ENCODE measurements around the gene NIPSNAP2.
A peak's percentile ranks its signal among the peaks of the same experiment; 100 is the strongest.
"Not testable (repeated sequence)": the region's sequence is repeated elsewhere in the genome, so short reads cannot be mapped to it uniquely, and the experiment has no call there.

NIPSNAP2 gene

GRCh38 chr7:55939514-55940123, 24.8 kb upstream of the NIPSNAP2 start:
- Histone ChIP-seq H2BK120ac (ENCODE audit: insufficient read depth, low read length, poor library complexity) (no peak overlapping the region), H3K14ac (ENCODE audit: low read length) (no peak overlapping the region), H2BK5ac (ENCODE audit: low read depth, low read length, poor library complexity) (no peak overlapping the region), H4K91ac (ENCODE audit: low read depth, low read length) (no peak overlapping the region), H4K8ac (ENCODE audit: low read depth, low read length) (no peak overlapping the region), H3K4me1 (ENCODE audit: control insufficient read depth in 1 of 2, insufficient read depth in 2 of 2, low read length in 2 of 2) (no peaks in the 10 kb centered on the region), H3K23ac (ENCODE audit: low read length) (no peak overlapping the region), H3K9me3 (ENCODE audit: insufficient read depth, low read depth, low read length) (peaks cover 8% of the 10 kb centered on the region), H2AK5ac (ENCODE audit: low read length) (no peak overlapping the region), H3K9ac (ENCODE audit: low read length) (no peak overlapping the region), H3K27ac (ENCODE audit: low read depth, low read length) (no peak overlapping the region), H3K18ac (ENCODE audit: low read length) (no peak overlapping the region), H4K12ac (ENCODE audit: low read depth, low read length) (no peak overlapping the region), H3K79me1 (ENCODE audit: low read length) (no peaks in the 10 kb centered on the region), H3K79me2 (ENCODE audit: control insufficient read depth, insufficient read depth, low read length, poor library complexity) (no peaks in the 10 kb centered on the region), H3K4me2 (ENCODE audit: low read length) (no peak overlapping the region), H2AFZ (ENCODE audit: insufficient read depth, low read length, poor library complexity) (no peak overlapping the region), H3K4ac (ENCODE audit: low read depth, low read length) (no peak overlapping the region), H3K36me3 (ENCODE audit: control insufficient read depth in 1 of 2, insufficient read depth in 2 of 2, low read length in 2 of 2) (peaks cover 0 to 1% of the 10 kb centered on the region in 2 experiments), H3K27me3 (ENCODE audit: insufficient read depth, low read length) (no peaks in the 10 kb centered on the region), H2BK12ac (ENCODE audit: low read length) (no peak overlapping the region), H3K4me3 (ENCODE audit: low read depth, low read length) (no peak overlapping the region)
- WGBS (ENCODE audit: extremely low coverage, insufficient coverage, insufficient read length), result no CpG with 5 or more reads among the region's 7 CpGs
- no peak for DNase-seq

- H3K18ac ChIP-seq (ENCODE audit: low read length), result no peak overlapping the region
- no peaks in the 10 kb centered on the region for H3K79me2 ChIP-seq (ENCODE audit: control insufficient read depth, insufficient read depth, low read length, poor library complexity)
- H3K9ac ChIP-seq (ENCODE audit: low read length), result no peak overlapping the region
- H3K14ac ChIP-seq (ENCODE audit: low read length), result no peak overlapping the region
- H4K12ac ChIP-seq (ENCODE audit: low read depth, low read length), result no peak overlapping the region
- H3K9me3 ChIP-seq (ENCODE audit: insufficient read depth, low read depth, low read length), result peaks cover 2% of the 10 kb centered on the region
- no peaks in the 10 kb centered on the region for H3K79me1 ChIP-seq (ENCODE audit: low read length)
- H2AK5ac ChIP-seq (ENCODE audit: low read length), result no peak overlapping the region
- H3K4me2 ChIP-seq (ENCODE audit: low read length), result no peak overlapping the region
- no peaks in the 10 kb centered on the region for H3K27me3 ChIP-seq (ENCODE audit: insufficient read depth, low read length)
- no CpG with 5 or more reads among the region's 5 CpGs for WGBS (ENCODE audit: extremely low coverage, insufficient coverage, insufficient read length)
- H4K8ac ChIP-seq (ENCODE audit: low read depth, low read length), result no peak overlapping the region
- H3K27ac ChIP-seq (ENCODE audit: low read depth, low read length), result no peak overlapping the region
- H2BK12ac ChIP-seq (ENCODE audit: low read length), result no peak overlapping the region
- H4K91ac ChIP-seq (ENCODE audit: low read depth, low read length), result no peak overlapping the region
- H2BK5ac ChIP-seq (ENCODE audit: low read depth, low read length, poor library complexity), result no peak overlapping the region
- no peak overlapping the region for H3K4ac ChIP-seq (ENCODE audit: low read depth, low read length)
- no peaks in the 10 kb centered on the region for H3K36me3 ChIP-seq (ENCODE audit: control insufficient read depth in 1 of 2, insufficient read depth in 2 of 2, low read length in 2 of 2)
- H3K4me1 ChIP-seq (ENCODE audit: control insufficient read depth in 1 of 2, insufficient read depth in 2 of 2, low read length in 2 of 2), result no peaks in the 10 kb centered on the region
- no peak overlapping the region for H2AFZ ChIP-seq (ENCODE audit: insufficient read depth, low read length, poor library complexity)
- H3K23ac ChIP-seq (ENCODE audit: low read length), result no peak overlapping the region
- no peak for DNase-seq
- H3K4me3 ChIP-seq (ENCODE audit: low read depth, low read length), result no peak overlapping the region
- no peak overlapping the region for H2BK120ac ChIP-seq (ENCODE audit: insufficient read depth, low read length, poor library complexity)
These were observed 17.8 kb upstream of the NIPSNAP2 start for GRCh38 chr7:55946545-55946944.

GRCh38 chr7:55951637-55952351, 12.6 kb upstream of the NIPSNAP2 start, which contains the start of gene MRPS17:
Gene MRPS17, plus strand, starts transcription at chr7:55951877. Its CDS starts 1,319 bp downstream, at chr7:55953196.
- Histone ChIP-seq H3K79me1 (ENCODE audit: low read length) (peaks cover 4% of the 10 kb centered on the region), H3K9me3 (ENCODE audit: insufficient read depth, low read depth, low read length) (no peaks in the 10 kb centered on the region)
- WGBS (ENCODE audit: extremely low coverage, insufficient coverage, insufficient read length), result no CpG with 5 or more reads among the region's 53 CpGs

GRCh38 chr7:55952352-55952671, 12.1 kb upstream of the NIPSNAP2 start:
- not testable (repeated sequence) for H3K23ac ChIP-seq (ENCODE audit: low read length); H3K27ac ChIP-seq (ENCODE audit: low read depth, low read length); H3K27me3 ChIP-seq (ENCODE audit: insufficient read depth, low read length); H4K91ac ChIP-seq (ENCODE audit: low read depth, low read length); H3K79me1 ChIP-seq (ENCODE audit: low read length); H3K79me2 ChIP-seq (ENCODE audit: control insufficient read depth, insufficient read depth, low read length, poor library complexity); H2BK5ac ChIP-seq (ENCODE audit: low read depth, low read length, poor library complexity); DNase-seq; H2AK5ac ChIP-seq (ENCODE audit: low read length); H2BK12ac ChIP-seq (ENCODE audit: low read length); H3K4me1 ChIP-seq (ENCODE audit: control insufficient read depth in 1 of 2, insufficient read depth in 2 of 2, low read length in 2 of 2); H2BK120ac ChIP-seq (ENCODE audit: insufficient read depth, low read length, poor library complexity); H3K14ac ChIP-seq (ENCODE audit: low read length); H3K9me3 ChIP-seq (ENCODE audit: insufficient read depth, low read depth, low read length)
- H3K36me3 ChIP-seq (ENCODE audit: control insufficient read depth in 1 of 2, insufficient read depth in 2 of 2, low read length in 2 of 2), result peaks cover 9 to 10% of the 10 kb centered on the region in 2 experiments
- H4K12ac ChIP-seq (ENCODE audit: low read depth, low read length), result peak overlapping the region; percentile 93
- WGBS (ENCODE audit: extremely low coverage, insufficient coverage, insufficient read length), result no CpG with 5 or more reads among the region's 19 CpGs
- H3K18ac ChIP-seq (ENCODE audit: low read length), result peak overlapping the region; percentile 89
- H3K4me2 ChIP-seq (ENCODE audit: low read length), result peak overlapping the region; percentile 81
- peak overlapping the region; percentile 80 for H3K4ac ChIP-seq (ENCODE audit: low read depth, low read length)
- peak overlapping the region; percentile 83 for H3K9ac ChIP-seq (ENCODE audit: low read length)
- H2AFZ ChIP-seq (ENCODE audit: insufficient read depth, low read length, poor library complexity), result peak overlapping the region; percentile 88
- peak overlapping the region; percentile 95 for H4K8ac ChIP-seq (ENCODE audit: low read depth, low read length)
- H3K4me3 ChIP-seq (ENCODE audit: low read depth, low read length), result peak overlapping the region; percentile 83

More at GRCh38 chr7:55951637-55952351, 12.6 kb upstream of the NIPSNAP2 start, which contains the start of gene MRPS17:
- H4K8ac ChIP-seq (ENCODE audit: low read depth, low read length), result peak within 1 kb of the TSS; percentile 95
- H2AFZ ChIP-seq (ENCODE audit: insufficient read depth, low read length, poor library complexity), result peak within 1 kb of the TSS; percentile 88
- H4K91ac ChIP-seq (ENCODE audit: low read depth, low read length), result peak within 1 kb of the TSS; percentile 60
- peak within 1 kb of the TSS; percentile 83 for H3K4me3 ChIP-seq (ENCODE audit: low read depth, low read length)
- peaks cover 4% of the 10 kb centered on the region for H3K79me2 ChIP-seq (ENCODE audit: control insufficient read depth, insufficient read depth, low read length, poor library complexity)
- H3K18ac ChIP-seq (ENCODE audit: low read length), result peak within 1 kb of the TSS; percentile 89
- peak; percentile 90 to 93 for DNase-seq
- H3K4me2 ChIP-seq (ENCODE audit: low read length), result peak within 1 kb of the TSS; percentile 81
- H2BK5ac ChIP-seq (ENCODE audit: low read depth, low read length, poor library complexity), result no peak within 1 kb of the TSS
- no peak within 1 kb of the TSS for H2BK12ac ChIP-seq (ENCODE audit: low read length)
- no peak within 1 kb of the TSS for H3K23ac ChIP-seq (ENCODE audit: low read length)
- H2BK120ac ChIP-seq (ENCODE audit: insufficient read depth, low read length, poor library complexity), result peak within 1 kb of the TSS; percentile 67
- H3K4ac ChIP-seq (ENCODE audit: low read depth, low read length), result peak within 1 kb of the TSS; percentile 80
- no peaks in the 10 kb centered on the region for H3K4me1 ChIP-seq (ENCODE audit: control insufficient read depth in 1 of 2, insufficient read depth in 2 of 2, low read length in 2 of 2)
- peak within 1 kb of the TSS; percentile 83 for H3K9ac ChIP-seq (ENCODE audit: low read length)
- no peaks in the 10 kb centered on the region for H3K27me3 ChIP-seq (ENCODE audit: insufficient read depth, low read length)
- peak within 1 kb of the TSS; percentile 93 for H4K12ac ChIP-seq (ENCODE audit: low read depth, low read length)
- H2AK5ac ChIP-seq (ENCODE audit: low read length), result peak within 1 kb of the TSS; percentile 5
- H3K27ac ChIP-seq (ENCODE audit: low read depth, low read length), result peak within 1 kb of the TSS; percentile 4
- H3K36me3 ChIP-seq (ENCODE audit: control insufficient read depth in 1 of 2, insufficient read depth in 2 of 2, low read length in 2 of 2), result peaks cover 9 to 10% of the 10 kb centered on the region in 2 experiments
- H3K14ac ChIP-seq (ENCODE audit: low read length), result peak within 1 kb of the TSS; percentile 80
